ENCODE measurements around the gene WDR93. TPM values are rescaled to one million over a fixed set of nuclear protein-coding genes. Genes with fewer than 3 reads are reported as not detected.

WDR93 gene
- total and polyA plus RNA-seq, 2 of the 4 experiments (the other 2 are of a cell fraction): not detected

GRCh38 chr15:89679212-89679611, 11.4 kb upstream of the WDR93 start, which contains the start of gene PLIN1:
Gene PLIN1 (minus strand): TSS chr15:89679367. CDS start chr15:89677489, 1,878 bp downstream.
- dilution Hi-C loops (cut with HindIII; ENCODE audit: low sequenced_read_pairs, unreplicated experiment) (no loop called here), in situ Hi-C loops (cut with MboI; ENCODE audit: low sequenced_read_pairs) (no loop called here), intact Hi-C loops (cut with micrococcal nuclease) (no loop called here)
- Histone ChIP-seq H3K23ac (ENCODE audit: low read depth, low read length) (no peak within 1 kb of the TSS), H3K79me1 (ENCODE audit: low read depth in 1 of 2, low read length in 2 of 2) (no peaks in the 10 kb centered on the region), H2AK9ac (replicated peaks; ENCODE audit: low read depth, low read length, poor library complexity) (no peak within 1 kb of the TSS), H3K4me3 (ENCODE audit: insufficient read depth, low read depth, low read length) (no peak within 1 kb of the TSS), H3K18ac (ENCODE audit: low read depth, low read length) (no peak within 1 kb of the TSS), H3K27me3 (ENCODE audit: control insufficient read depth, insufficient read depth, low read length) (no peaks in the 10 kb centered on the region), H2BK5ac (ENCODE audit: low read depth, low read length, poor library complexity, severe bottlenecking) (no peak within 1 kb of the TSS), H4K5ac (ENCODE audit: low read depth, low read length) (no peak within 1 kb of the TSS), H2AFZ (replicated peaks; ENCODE audit: low read length, poor library complexity) (no peak within 1 kb of the TSS), H3K27ac (ENCODE audit: insufficient read depth, low read length) (no peak within 1 kb of the TSS), H3K9ac (ENCODE audit: low read depth, low read length) (no peak within 1 kb of the TSS), H3K4me1 (ENCODE audit: control insufficient read depth, insufficient read depth, low read length) (peaks cover 2% of the 10 kb centered on the region; the same call in 1 of the 2 replicates), H3K4me2 (ENCODE audit: low read depth, low read length) (no peak within 1 kb of the TSS), H3K4ac (ENCODE audit: low read depth, low read length) (no peak within 1 kb of the TSS), H2AK5ac (ENCODE audit: low read depth, low read length) (no peak within 1 kb of the TSS), H2BK15ac (ENCODE audit: low read depth, low read length) (no peak within 1 kb of the TSS), H2BK120ac (ENCODE audit: low read depth, low read length) (no peak within 1 kb of the TSS), H3K9me1 (ENCODE audit: insufficient read depth, low read length) (peaks cover 8% of the 10 kb centered on the region; the same call in 1 of the 2 replicates), H3K14ac (replicated peaks; ENCODE audit: low read depth, low read length) (no peak within 1 kb of the TSS), H3K36me3 (ENCODE audit: control insufficient read depth, insufficient read depth, low read length) (peaks cover 2% of the 10 kb centered on the region; the same call in 1 of the 2 replicates), H3K9me3 (ENCODE audit: control insufficient read depth, insufficient read depth, low read length) (no peaks in the 10 kb centered on the region), H4K8ac (ENCODE audit: low read depth in 2 of 2, low read length in 2 of 2) (no peak within 1 kb of the TSS), H4K20me1 (ENCODE audit: insufficient read depth, low read length) (no peaks in the 10 kb centered on the region), H3K56ac (ENCODE audit: extremely low read depth, insufficient read depth, low read length) (no peak within 1 kb of the TSS), H4K91ac (ENCODE audit: insufficient read depth, low read depth, low read length) (no peak within 1 kb of the TSS), H2BK20ac (ENCODE audit: low read depth, low read length) (no peak within 1 kb of the TSS)
- ATAC-seq (ENCODE audit: low read depth) (no peak), DNase-seq (no peak)
- ChIA-PET CTCF (no interaction called here), POLR2A (ENCODE audit: unreplicated experiment) (no interaction called here)
- TF ChIP-seq MAZ (IDR thresholded peaks at IDR 0.05; ENCODE audit: borderline replicate concordance, low read depth, low read length) (no peak), BHLHE40 (IDR thresholded peaks at IDR 0.05; ENCODE audit: low read depth, low read length) (no peak), FOS (IDR thresholded peaks at IDR 0.05; ENCODE audit: low read depth, low read length) (no peak), NFE2L2 (IDR thresholded peaks at IDR 0.05; ENCODE audit: low read depth, low read length) (no peak), MAFK (IDR thresholded peaks at IDR 0.05; ENCODE audit: low read depth, low read length) (no peak), USF2 (IDR thresholded peaks at IDR 0.05; ENCODE audit: low read depth, low read length) (no peak), SMC3 (IDR thresholded peaks at IDR 0.05; ENCODE audit: low read depth, low read length) (no peak), RFX5 (IDR thresholded peaks at IDR 0.05; ENCODE audit: low read depth, low read length) (no peak), CHD1 (IDR thresholded peaks at IDR 0.05; ENCODE audit: low read depth, low read length) (no peak), POLR2A (IDR thresholded peaks at IDR 0.05; ENCODE audit: low read depth, low read length) (no peak), MXI1 (IDR thresholded peaks at IDR 0.05; ENCODE audit: borderline replicate concordance, low read depth, low read length) (no peak), CTCF (conservative IDR thresholded peaks at IDR 0.05; ENCODE audit: low read depth, low read length) (no peak), RCOR1 (IDR thresholded peaks at IDR 0.05; ENCODE audit: insufficient replicate concordance, low read length) (no peak), CEBPB (IDR thresholded peaks at IDR 0.05; ENCODE audit: low read depth, low read length) (no peak), ELK1 (IDR thresholded peaks at IDR 0.05; ENCODE audit: borderline replicate concordance, low read depth, low read length) (no peak), RAD21 (IDR thresholded peaks at IDR 0.05; ENCODE audit: low read length) (no peak)
- no TSS peak for BruUV-seq (replicated peaks)
- no CpG with 5 or more reads among the region's 2 CpGs for WGBS, 2 experiments (ENCODE audit: extremely low coverage in 2 of 2, insufficient read length in 1 of 2)

Measured in IMR-90 (cell line).